CD4-positive, CD25-positive, alpha-beta regulatory T cell (primary cell): ENCODE data around the gene ZNF710. TPM values are rescaled to one million over a fixed set of nuclear protein-coding genes. Genes with fewer than 3 reads are reported as not detected.

Source experiments
- ATAC-seq, 2 donors: fragments of 150-1000 bp; cut with Tn5 transposase; one replicate each; pipeline ENCODE4 v1.10.0; 2021; ENCODE audit warnings: low read depth in 2 of 2, moderate number of reproducible peaks in 2 of 2, moderate library complexity in 1 of 2
- DNase-seq, 3 donors: peaks; one replicate each; pipeline versions ENCODE4 v3.0.0 to v3.0.0-alpha.2; 2012 to 2022; ENCODE audit warnings: mixed read lengths in 1 of 3
- H3K27ac ChIP-seq: one replicate; pipeline ENCODE4 v1.7.0; 2013; ENCODE audit warnings: mild to moderate bottlenecking, low read length; ENCODE audit not compliant: insufficient read depth, poor library complexity, severe bottlenecking
- H3K27me3 ChIP-seq: one replicate; pipeline ENCODE4 v1.7.0; 2013; ENCODE audit warnings: low read length; ENCODE audit not compliant: control insufficient read depth, insufficient read depth
- H3K36me3 ChIP-seq: one replicate; pipeline ENCODE4 v1.7.0; 2013; ENCODE audit warnings: mild to moderate bottlenecking, low read length, moderate library complexity; ENCODE audit not compliant: control insufficient read depth, insufficient read depth
- H3K4me1 ChIP-seq: 2 replicates; pipeline ENCODE4 v1.7.0; 2013; ENCODE audit warnings: mild to moderate bottlenecking, low read length; ENCODE audit not compliant: insufficient read depth, control insufficient read depth, poor library complexity, severe bottlenecking
- H3K4me3 ChIP-seq: one replicate; pipeline ENCODE4 v1.7.0; 2013; ENCODE audit warnings: low read depth, mild to moderate bottlenecking, low read length, moderate library complexity
- H3K9me3 ChIP-seq, 2 experiments: 1 replicate in 1 of 2; 2 replicates in 1 of 2; pipeline ENCODE4 v1.7.0; 2013; ENCODE audit warnings: low read length in 2 of 2, mild to moderate bottlenecking in 1 of 2, moderate library complexity in 1 of 2; ENCODE audit not compliant: control insufficient read depth in 2 of 2
- H3K27ac Mint-ChIP-seq, 3 donors: one replicate each; pipeline ENCODE4 v1.8.0; 2020 to 2022; ENCODE audit warnings: mild to moderate bottlenecking in 3 of 3, mixed read lengths in 3 of 3, moderate library complexity in 2 of 3
- H3K27me3 Mint-ChIP-seq: one replicate; pipeline ENCODE4 v1.8.0; 2022; ENCODE audit warnings: mild to moderate bottlenecking, mixed read lengths
- H3K36me3 Mint-ChIP-seq: one replicate; pipeline ENCODE4 v1.8.0; 2020; ENCODE audit warnings: mixed read lengths
- H3K4me1 Mint-ChIP-seq, 4 donors: one replicate each; pipeline ENCODE4 v1.8.0; 2020 to 2022; ENCODE audit warnings: mixed read lengths in 4 of 4, mild to moderate bottlenecking in 1 of 4
- H3K4me3 Mint-ChIP-seq, 4 donors: one replicate each; pipeline ENCODE4 v1.8.0; 2020 to 2022; ENCODE audit warnings: mild to moderate bottlenecking in 4 of 4, mixed read lengths in 4 of 4, moderate library complexity in 3 of 4
- H3K9me3 Mint-ChIP-seq, 7 donors: one replicate each; pipeline ENCODE4 v1.8.0; 2020 to 2022; ENCODE audit warnings: mixed read lengths in 7 of 7, mild to moderate bottlenecking in 3 of 7, moderate library complexity in 2 of 7
- polyA plus RNA-seq, 4 donors: library from polyadenylated mRNA; unstranded; fragments of 300-500 nt; fragmentation: Illumina TruSeq; gene quantifications; one replicate each; pipeline ENCODE4 v1.2.3, GENCODE V29; 2021
- total RNA-seq: library from RNA; stranded (reverse); gene quantifications from one replicate; pipeline ENCODE4 v1.2.3, GENCODE V29; 2022

ZNF710 gene
- total and polyA plus RNA-seq, 5 donors from 2014 or later = 0.88 to 16.3 (median 2.1) TPM

- DNase-seq = no peak
- Histone ChIP-seq H3K27ac (no peak overlapping the region), H3K36me3 (no peaks in the 10 kb centered on the region), H3K27me3 (no peaks in the 10 kb centered on the region), H3K4me3 (no peak overlapping the region), H3K4me1 (peaks cover 10% of the 10 kb centered on the region), H3K9me3 (no peaks in the 10 kb centered on the region)
- no peak for ATAC-seq
- H3K27ac Mint-ChIP-seq = peak overlapping the region in 1 of 3 donors; percentile 29
- H3K4me3 Mint-ChIP-seq = no peak overlapping the region
- no peaks in the 10 kb centered on the region for H3K27me3 Mint-ChIP-seq
- H3K9me3 Mint-ChIP-seq = no peaks in the 10 kb centered on the region
- H3K4me1 Mint-ChIP-seq = peaks cover 10 to 56% (median 40%) of the 10 kb centered on the region in 4 donors
- peaks cover 4% of the 10 kb centered on the region for H3K36me3 Mint-ChIP-seq
Measured at GRCh38 chr15:90020021-90020735, 19.1 kb downstream of the ZNF710 start.

- Mint-ChIP-seq H3K4me1 (peaks cover 8 to 54% (median 37%) of the 10 kb centered on the region in 4 donors), H3K27me3 (no peaks in the 10 kb centered on the region), H3K27ac (peak overlapping the region in 2 of 3 donors; percentile 23 to 35), H3K4me3 (no peak overlapping the region), H3K9me3 (no peaks in the 10 kb centered on the region), H3K36me3 (peaks cover 4% of the 10 kb centered on the region)
- DNase-seq (no peak), ATAC-seq (no peak)
- peaks cover 10% of the 10 kb centered on the region for H3K4me1 ChIP-seq
- H3K36me3 ChIP-seq = no peaks in the 10 kb centered on the region
- no peak overlapping the region for H3K4me3 ChIP-seq
- H3K27ac ChIP-seq = no peak overlapping the region
- no peaks in the 10 kb centered on the region for H3K27me3 ChIP-seq
- H3K9me3 ChIP-seq = no peaks in the 10 kb centered on the region
Measured at GRCh38 chr15:90020936-90021507, 19.9 kb downstream of the ZNF710 start.

GRCh38 chr15:90022345-90022744 is 21.2 kb downstream of the ZNF710 start:
- Histone ChIP-seq H3K9me3 (no peaks in the 10 kb centered on the region), H3K27me3 (no peaks in the 10 kb centered on the region), H3K36me3 (no peaks in the 10 kb centered on the region), H3K4me3 (no peak overlapping the region), H3K4me1 (peaks cover under 1% of the 10 kb centered on the region), H3K27ac (no peak overlapping the region)
- Mint-ChIP-seq H3K4me3 (no peak overlapping the region), H3K9me3 (no peaks in the 10 kb centered on the region), H3K27ac (no peak overlapping the region), H3K27me3 (no peaks in the 10 kb centered on the region), H3K4me1 (peaks cover 3 to 48% (median 29%) of the 10 kb centered on the region in 4 donors), H3K36me3 (peaks cover 4% of the 10 kb centered on the region)
- ATAC-seq (no peak), DNase-seq (no peak)

- H3K4me3 Mint-ChIP-seq = no peak overlapping the region
- peaks cover 4% of the 10 kb centered on the region for H3K36me3 Mint-ChIP-seq
- DNase-seq = no peak
- no peak overlapping the region for H3K27ac Mint-ChIP-seq
- H3K27ac ChIP-seq = no peak overlapping the region
- H3K4me1 ChIP-seq = no peaks in the 10 kb centered on the region
- peaks cover 0 to 40% (median 23%) of the 10 kb centered on the region in 4 donors for H3K4me1 Mint-ChIP-seq
- H3K9me3 Mint-ChIP-seq = peaks cover 0 to under 1% (median 0%) of the 10 kb centered on the region in 7 donors
- no peak overlapping the region for H3K4me3 ChIP-seq
- no peaks in the 10 kb centered on the region for H3K27me3 Mint-ChIP-seq
- H3K9me3 ChIP-seq = peaks cover 0 to 4% of the 10 kb centered on the region in 2 experiments
- no peaks in the 10 kb centered on the region for H3K36me3 ChIP-seq
- no peaks in the 10 kb centered on the region for H3K27me3 ChIP-seq
- ATAC-seq = no peak
Measured at GRCh38 chr15:90022905-90023700, 22.0 kb downstream of the ZNF710 start.

- ATAC-seq (no peak), DNase-seq (no peak)
- Histone ChIP-seq H3K27ac (no peak overlapping the region), H3K4me3 (no peak overlapping the region), H3K4me1 (no peaks in the 10 kb centered on the region), H3K27me3 (no peaks in the 10 kb centered on the region), H3K36me3 (no peaks in the 10 kb centered on the region), H3K9me3 (peaks cover 0 to 4% of the 10 kb centered on the region in 2 experiments)
- Mint-ChIP-seq H3K36me3 (peaks cover 9% of the 10 kb centered on the region), H3K27me3 (no peaks in the 10 kb centered on the region), H3K4me3 (no peak overlapping the region), H3K4me1 (peaks cover 6 to 34% (median 24%) of the 10 kb centered on the region in 4 donors), H3K9me3 (peaks cover 0 to 7% (median 0%) of the 10 kb centered on the region in 7 donors), H3K27ac (peak overlapping the region in 2 of 3 donors; percentile 45 to 63)
Measured at GRCh38 chr15:90024406-90024805, 23.3 kb downstream of the ZNF710 start.

GRCh38 chr15:90025489-90026033 is 24.4 kb downstream of the ZNF710 start:
- Histone ChIP-seq H3K27ac (no peak overlapping the region), H3K36me3 (no peaks in the 10 kb centered on the region), H3K27me3 (no peaks in the 10 kb centered on the region), H3K9me3 (peaks cover 0 to 4% of the 10 kb centered on the region in 2 experiments), H3K4me1 (no peaks in the 10 kb centered on the region), H3K4me3 (no peak overlapping the region)
- no peak for DNase-seq
- H3K27ac Mint-ChIP-seq = no peak overlapping the region
- H3K36me3 Mint-ChIP-seq = peaks cover 9% of the 10 kb centered on the region
- H3K4me3 Mint-ChIP-seq = no peak overlapping the region
- H3K9me3 Mint-ChIP-seq = peaks cover 0 to 7% (median 0%) of the 10 kb centered on the region in 7 donors
- ATAC-seq = no peak
- H3K27me3 Mint-ChIP-seq = no peaks in the 10 kb centered on the region
- peaks cover 6 to 29% (median 24%) of the 10 kb centered on the region in 4 donors for H3K4me1 Mint-ChIP-seq

GRCh38 chr15:90028376-90028944 is 27.3 kb downstream of the ZNF710 start:
- H3K4me1 Mint-ChIP-seq = peaks cover 6 to 42% (median 29%) of the 10 kb centered on the region in 4 donors
- Histone ChIP-seq H3K9me3 (peaks cover 0 to 4% of the 10 kb centered on the region in 2 experiments), H3K4me1 (peaks cover 13% of the 10 kb centered on the region), H3K36me3 (no peaks in the 10 kb centered on the region), H3K27ac (no peak overlapping the region), H3K27me3 (no peaks in the 10 kb centered on the region), H3K4me3 (no peak overlapping the region)
- H3K27me3 Mint-ChIP-seq = no peaks in the 10 kb centered on the region
- H3K4me3 Mint-ChIP-seq = no peak overlapping the region
- ATAC-seq (no peak), DNase-seq (no peak)
- peaks cover 5% of the 10 kb centered on the region for H3K36me3 Mint-ChIP-seq
- peaks cover 0 to 7% (median 0%) of the 10 kb centered on the region in 7 donors for H3K9me3 Mint-ChIP-seq
- no peak overlapping the region for H3K27ac Mint-ChIP-seq
